Activated CD4-positive, alpha-beta T cell treated with anti-CD3 and anti-CD28 coated beads, Interleukin-2, Interleukin-4, amounts not matched to agents 100 ng/mL and 50 ng/mL, durations not matched to agents 16 hours and 8 hours (primary cell): ENCODE measurements around the gene GPN1.

Experiments
- DNase-seq: peaks from one replicate; pipeline ENCODE4 v3.0.0-alpha.2; 2020; ENCODE audit warnings: low spot score

Gene GPN1

DNA sequence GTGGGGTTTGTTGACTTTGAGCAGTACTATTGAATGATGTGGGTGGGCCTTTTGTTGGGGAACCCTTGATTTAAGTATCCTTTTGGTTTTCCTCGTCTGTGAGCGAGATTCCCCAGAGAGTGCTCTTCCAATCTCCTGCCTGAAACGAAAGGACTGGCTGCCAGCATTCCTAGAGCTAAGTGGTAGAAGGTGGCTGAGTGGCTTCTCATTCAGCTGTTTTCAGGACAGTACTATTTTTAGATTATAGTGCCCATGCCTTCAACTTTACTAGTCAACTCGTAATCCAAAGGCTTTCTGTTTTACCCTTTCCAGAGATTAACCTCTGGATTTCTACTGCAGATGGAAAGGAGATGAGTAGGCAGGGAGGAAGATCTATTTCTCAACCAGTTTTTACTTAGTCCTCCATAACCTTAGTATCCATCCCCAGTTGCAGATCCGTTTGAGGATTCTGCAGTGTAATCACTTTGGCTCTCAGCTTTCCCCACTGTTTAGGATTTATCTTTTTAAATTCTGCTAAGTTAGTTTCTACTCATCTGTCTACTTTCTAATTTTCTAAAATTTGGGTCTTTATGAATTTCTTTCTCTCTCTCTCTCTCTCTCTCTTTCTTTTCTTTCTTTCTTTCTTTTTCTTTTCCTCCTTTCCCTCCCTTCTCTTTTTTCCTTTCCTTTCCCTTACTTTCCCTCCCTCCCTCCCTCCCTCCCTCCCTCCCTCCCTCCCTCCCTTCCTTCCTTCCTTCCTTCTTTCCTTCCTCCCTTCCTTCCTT lies 44.1 kb downstream of the GPN1 start:
- DNase-seq = no peak

DNA sequence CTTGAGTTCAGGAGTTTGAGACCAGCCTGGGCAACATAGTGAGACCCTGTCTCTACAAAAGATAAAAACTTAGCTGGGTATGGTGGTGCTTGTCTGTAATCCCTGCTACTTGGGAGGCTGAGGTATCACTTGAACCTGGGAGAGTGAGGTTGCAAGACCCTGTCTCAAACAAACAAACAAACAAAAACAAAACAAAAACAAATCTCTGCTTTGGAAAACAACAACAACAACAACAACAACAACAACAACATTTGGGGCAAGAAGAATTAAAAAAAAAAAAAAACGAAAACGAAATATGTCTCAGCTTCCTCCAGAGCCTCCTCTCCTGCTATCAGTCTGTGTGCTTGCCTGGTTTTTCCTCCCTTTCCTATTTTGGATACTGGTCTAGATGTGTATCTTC lies 51.7 kb downstream of the GPN1 start:
- no peak for DNase-seq

GRCh38 chr2:27681841-27682240 lies 53.0 kb downstream of the GPN1 start:
- peak; percentile 24 for DNase-seq

GRCh38 chr2:27682334-27682771 lies 53.5 kb downstream of the GPN1 start:
- DNase-seq = peak; percentile 61

DNA sequence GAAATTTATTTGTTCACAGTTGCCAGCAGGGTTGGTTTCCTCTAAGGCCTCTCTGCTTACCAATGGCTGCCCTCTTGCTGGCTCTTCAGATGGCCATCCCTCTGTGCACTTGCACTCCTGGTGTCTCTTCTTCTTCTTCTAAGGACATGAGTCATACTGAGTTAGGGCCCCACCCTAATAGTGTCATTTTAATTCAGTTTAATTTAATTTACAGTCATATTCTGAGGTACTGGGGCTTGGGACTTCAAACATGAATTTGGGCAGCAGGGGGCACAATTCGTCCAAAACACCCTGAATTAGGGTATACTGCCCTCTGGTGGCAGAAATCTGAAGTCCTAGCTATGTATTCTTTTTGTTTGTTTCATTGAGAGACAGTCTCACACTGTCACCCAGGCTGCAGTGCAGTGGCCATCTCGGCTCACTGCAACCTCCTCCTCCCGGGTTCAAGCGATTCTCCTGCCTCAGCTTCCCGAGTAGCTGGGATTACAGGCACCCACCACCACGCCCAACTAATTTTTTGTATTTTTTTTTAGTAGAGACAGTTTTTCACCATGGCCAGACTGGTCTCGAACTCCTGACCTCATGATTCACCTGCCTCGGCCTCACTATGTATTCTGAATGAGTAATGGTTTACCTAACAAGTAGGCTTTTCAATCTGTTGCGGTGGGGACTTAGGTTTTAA lies 54.7 kb downstream of the GPN1 start:
- peak; percentile 95 for DNase-seq

GRCh38 chr2:27685006-27685405 lies 56.2 kb downstream of the GPN1 start:
- DNase-seq = peak; percentile 14

- no peak for DNase-seq
Observed at GRCh38 chr2:27685577-27685976, 56.7 kb downstream of the GPN1 start.

GRCh38 chr2:27687232-27687631 lies 58.4 kb downstream of the GPN1 start:
- DNase-seq = no peak

- no peak for DNase-seq
Observed at GRCh38 chr2:27689424-27689823, 60.6 kb downstream of the GPN1 start.

GRCh38 chr2:27690052-27690451 lies 61.2 kb downstream of the GPN1 start:
- DNase-seq = no peak

DNA sequence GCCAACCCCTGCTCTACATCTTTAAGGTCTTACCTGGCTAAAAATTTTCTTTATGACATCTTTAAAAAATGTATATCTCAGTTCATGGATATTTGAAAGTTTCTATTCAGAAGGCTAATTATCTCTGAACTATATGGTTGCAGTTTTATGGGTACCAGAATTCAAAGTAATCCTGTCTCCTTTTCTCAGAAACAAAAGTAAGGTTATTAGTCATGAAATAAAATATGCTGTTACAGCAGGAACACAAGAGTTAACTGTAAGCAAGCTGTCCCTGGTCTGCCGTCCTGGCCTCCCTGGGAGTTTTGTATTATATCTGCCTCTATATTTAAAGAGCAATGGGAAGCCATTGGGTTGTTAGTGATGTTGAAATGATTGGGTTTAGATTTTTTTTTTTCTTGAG lies 68.8 kb downstream of the GPN1 start:
- DNase-seq = peak; percentile 27
